NCI-H128 (cell line): ENCODE data around the gene CCNQ.

Experiments
- DNase-seq: peaks from one replicate; lab custom pipeline; 2025; ENCODE audit not compliant: unreplicated experiment; lab: John Stamatoyannopoulos, UW

The CCNQ gene

DNA sequence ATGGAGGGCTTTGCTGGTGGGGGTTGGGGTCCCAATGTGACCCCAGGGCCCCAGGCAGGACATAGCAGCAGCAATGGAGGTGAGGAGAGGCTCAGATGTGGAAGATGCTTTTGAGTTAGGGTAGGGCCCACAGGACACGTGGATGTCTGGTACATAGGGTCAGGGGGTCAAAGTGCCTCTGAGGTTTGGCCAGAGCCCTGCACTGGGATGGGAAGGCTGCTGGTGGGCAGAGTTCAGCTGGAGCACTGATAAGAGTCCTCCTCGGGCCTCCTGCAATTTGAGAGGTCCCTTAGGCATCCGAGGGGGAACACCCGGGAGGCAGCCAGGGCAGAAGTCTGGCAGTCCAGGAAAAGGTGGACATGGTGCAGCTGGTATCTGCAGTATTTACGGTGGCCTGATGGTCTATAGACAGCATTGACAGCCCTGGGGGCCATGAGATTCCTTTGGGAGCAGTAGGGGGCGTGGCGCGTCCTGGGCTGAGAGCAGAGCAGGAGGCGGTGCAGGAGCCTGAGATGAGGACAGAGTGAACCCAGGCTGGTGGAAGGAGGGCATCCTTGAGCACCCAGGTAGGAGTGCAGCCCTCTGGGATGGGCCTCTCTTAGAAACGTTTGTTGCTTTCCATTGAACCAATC, 22.6 kb downstream of the CCNQ start:
- DNase-seq = no peak

DNA sequence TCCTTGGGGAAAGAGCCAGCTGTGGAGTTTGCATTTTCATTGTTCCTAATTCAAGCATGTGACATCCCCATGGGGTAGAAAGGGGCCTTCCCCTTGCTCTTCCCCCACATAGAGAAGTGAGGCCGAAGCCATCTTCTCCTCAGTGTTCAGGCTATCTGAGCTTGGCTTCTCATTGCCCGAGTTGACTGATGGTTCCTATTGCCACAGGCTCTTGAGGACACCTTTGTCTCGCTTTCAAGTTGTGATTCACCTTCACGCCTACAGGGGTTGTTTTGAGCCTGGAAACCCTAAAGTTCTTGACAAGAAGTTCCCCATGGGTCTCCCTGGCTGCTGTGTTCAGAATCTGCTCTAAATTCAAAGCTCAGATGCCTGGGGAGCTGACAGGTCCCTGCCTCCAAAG, 25.0 kb downstream of the CCNQ start:
- no peak for DNase-seq

DNA sequence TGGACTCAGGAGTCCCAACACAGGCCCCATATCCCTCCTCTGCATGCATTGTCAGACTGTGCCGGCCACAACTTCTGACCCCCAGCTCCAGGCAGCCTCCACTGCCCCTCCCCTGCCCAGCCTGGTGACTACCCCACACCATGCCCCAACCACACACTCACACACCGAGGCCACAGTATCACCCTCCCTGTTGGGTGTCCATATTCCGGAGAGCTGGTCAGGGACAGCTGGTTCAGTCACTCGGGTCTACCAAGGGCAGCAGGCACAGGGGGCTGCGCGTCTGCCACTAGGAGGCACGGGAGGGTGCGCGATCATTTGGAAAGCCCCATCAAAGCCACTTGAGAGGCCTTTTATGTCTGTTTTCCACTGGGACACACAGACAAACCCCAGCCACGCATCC, 26.3 kb downstream of the CCNQ start:
- no peak for DNase-seq

DNA sequence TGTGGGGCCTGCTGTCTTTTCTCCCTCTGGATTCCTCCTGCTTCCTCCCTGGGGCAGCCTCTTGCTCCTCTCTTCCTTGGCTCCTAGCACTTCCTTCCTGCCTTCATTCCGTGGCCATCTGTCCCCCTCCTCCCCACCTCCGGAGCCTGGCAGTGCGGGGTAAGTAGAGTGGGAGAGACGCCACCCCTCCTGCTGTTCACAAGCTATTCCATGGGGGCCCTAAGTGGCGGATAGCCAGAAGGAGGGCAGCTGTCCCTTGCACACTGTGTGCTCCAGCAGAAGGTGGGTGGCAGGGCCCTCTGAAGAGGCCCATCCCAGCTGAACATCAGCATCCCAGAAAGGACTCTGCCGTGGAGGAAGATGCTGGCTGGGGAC, 27.4 kb downstream of the CCNQ start:
- DNase-seq = no peak

DNA sequence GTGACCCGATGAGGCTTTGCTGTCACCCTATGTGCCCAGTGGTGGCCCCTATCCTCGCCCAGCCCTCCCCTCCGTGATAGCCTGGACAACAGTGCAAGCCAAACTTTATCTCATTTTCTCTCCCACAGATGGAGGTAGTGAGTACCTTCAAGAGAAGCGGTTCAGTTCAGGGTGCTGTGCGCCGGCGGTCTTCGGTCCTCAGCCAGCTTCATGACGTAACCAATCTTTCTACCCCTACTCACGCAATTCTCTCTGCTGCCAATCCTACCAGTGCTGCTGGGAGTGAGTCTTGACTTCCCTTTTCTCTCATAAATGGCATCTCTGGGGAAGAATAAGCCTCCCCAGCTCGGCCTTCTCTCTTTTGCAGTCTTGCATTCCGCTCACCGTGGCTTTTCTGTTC, 29.5 kb downstream of the CCNQ start:
- no peak for DNase-seq

DNA sequence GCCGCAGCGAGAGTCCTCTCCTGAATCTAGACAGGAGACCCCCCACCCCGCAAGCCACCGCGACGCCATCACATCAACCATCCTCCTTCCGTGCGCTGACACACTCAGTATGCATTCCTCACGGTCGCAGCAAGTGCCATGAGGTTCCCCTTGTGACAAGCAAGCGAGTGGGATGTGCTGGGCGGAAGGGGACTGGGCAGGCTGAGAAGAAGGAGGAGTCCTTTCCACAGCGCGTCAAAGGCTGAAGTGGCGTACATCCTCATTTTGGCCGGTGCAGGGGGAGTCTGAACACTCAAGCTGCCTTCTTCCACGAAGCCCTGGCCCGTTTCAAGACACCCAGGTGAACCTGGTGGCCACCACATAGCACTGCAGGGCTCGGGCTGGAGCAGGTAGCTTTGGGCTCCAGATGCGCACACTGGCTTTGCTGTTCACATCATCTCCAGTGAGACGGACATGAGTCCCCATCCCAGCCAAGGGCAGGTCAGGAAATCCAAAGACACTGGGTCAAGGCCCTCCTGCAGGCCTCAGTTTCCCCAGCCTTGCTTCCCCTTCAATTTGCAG, 30.4 kb downstream of the CCNQ start:
- no peak for DNase-seq

DNA sequence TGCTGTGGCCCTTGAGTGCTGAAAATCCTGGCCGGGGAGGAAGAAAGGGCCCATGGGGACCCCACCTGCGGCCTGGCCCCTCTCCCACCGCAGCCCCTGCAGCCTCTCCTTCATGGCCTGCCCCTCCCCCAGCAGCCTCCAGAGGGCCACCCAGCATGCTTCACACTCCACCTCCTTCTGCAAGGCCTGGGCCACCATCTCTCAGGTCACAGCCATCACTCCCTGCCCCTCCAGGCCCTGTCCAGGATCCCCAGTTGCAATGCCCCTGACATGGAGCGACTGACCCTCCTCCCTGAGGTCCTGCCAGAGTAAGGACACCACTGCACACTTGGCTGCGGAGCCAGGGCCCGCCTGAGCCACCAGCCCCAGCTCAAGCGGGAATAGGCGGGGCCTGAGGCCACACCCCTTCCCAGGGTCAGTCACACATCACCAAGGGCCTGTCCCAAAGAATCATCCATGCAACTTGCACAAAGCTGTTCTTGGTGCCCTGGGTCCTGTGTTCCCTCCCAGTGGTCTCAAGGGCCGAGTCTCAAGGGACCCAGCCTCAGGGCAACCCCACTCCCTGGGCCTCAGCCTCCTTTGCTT, 32.9 kb downstream of the CCNQ start:
- DNase-seq = no peak

DNA sequence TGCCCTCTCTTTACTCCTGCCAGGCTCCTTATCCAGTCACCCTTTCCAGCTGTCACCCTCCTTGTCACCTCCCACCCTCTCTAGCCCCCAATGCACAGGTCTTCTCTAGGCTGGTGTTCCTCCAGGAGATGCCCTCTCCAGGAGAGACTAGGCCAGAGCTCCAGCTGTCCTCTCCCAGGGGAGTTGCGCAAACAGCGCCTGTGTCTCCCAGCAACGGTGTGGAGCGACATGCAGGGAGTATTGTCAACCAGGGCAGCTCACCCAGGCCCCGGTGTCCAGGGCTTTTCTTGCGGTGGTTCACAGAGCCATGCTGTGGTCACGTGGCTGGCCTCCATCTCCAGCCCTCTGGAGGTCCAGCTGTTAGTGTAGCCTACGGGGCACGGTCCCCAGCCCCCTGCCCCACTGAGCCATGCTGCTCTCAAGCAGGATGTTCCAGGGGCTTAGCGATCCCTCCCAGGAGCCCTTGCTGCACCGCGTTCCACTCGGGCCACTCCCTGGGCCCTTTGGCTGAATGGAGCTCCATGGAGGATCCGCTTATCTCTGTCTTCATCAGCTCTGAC, 34.8 kb downstream of the CCNQ start:
- DNase-seq = no peak

DNA sequence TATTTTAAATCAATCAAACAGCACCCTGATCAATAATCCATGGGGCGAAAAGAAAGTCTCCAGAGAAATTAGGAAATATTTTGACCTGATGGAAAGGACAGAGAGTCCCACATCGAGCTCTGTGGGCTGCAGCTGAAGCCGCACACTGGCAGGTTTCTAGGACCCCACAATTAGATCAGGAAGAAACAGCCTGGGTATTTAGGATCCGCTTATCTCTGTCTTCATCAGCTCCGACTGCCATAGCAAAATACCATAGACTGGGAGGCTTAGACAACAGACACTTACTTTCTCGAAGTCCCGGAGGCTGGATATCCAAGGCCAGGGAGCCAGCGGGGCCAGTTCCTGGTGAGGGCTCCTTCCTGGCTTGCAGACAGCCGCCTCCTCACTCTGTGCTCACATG, 36.4 kb downstream of the CCNQ start:
- DNase-seq = no peak

DNA sequence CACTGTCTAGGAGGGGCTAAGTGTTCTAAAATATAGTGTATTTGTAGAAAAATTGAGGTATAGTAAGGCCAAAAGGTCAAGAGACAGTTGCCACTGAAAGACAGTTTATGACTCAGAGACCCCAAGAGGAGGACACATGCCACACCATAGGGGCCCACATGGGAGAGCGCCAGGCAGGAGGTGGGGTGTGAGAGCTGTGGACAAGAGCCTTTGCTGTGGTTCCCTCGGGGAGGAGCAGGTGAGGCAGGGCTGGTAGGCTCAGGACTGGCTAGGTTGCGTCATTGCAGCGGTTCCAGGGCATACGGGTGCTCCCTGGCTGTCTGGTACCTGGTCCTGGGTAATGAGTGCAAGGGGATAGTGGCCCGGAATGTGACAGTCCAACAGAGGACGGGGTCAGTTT, 37.6 kb downstream of the CCNQ start:
- DNase-seq = no peak

DNA sequence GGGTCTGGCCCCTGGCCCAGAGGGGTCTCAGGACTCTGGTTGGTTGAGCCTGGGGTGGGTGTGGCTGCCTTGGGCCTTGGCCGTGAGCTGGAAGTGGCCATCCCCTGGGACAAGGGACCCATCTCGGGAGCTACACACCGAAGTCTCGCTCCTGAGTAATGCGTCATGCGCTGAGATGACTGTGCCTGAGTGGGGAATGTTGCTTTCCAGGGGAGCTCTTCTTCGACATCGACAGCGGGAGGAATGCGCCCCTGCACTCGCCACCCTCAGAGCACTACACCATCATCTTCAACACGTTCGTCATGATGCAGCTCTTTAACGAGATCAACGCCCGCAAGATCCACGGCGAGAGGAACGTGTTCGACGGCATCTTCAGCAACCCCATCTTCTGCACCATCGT, 38.5 kb downstream of the CCNQ start:
- no peak for DNase-seq

DNA sequence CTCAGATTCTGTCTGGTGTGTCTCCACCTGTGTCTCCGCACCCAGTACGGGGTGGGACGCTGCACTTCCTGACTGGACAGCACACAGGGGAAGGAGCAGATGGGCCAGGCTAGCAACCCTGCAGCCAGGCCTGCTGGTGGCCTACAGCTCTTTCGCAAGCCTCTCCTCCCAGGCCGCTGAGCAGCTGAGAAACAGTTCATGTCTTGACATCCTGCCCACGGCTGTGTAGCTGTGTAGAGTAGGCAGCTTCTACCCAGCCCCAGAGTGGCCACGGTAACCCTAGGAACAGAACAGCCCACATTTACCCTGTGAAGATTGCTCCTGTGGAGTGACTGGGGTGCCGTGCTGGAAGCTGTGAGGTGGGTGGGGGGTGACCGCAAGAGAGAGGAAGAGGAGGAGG, 38.9 kb downstream of the CCNQ start:
- no peak for DNase-seq

DNA sequence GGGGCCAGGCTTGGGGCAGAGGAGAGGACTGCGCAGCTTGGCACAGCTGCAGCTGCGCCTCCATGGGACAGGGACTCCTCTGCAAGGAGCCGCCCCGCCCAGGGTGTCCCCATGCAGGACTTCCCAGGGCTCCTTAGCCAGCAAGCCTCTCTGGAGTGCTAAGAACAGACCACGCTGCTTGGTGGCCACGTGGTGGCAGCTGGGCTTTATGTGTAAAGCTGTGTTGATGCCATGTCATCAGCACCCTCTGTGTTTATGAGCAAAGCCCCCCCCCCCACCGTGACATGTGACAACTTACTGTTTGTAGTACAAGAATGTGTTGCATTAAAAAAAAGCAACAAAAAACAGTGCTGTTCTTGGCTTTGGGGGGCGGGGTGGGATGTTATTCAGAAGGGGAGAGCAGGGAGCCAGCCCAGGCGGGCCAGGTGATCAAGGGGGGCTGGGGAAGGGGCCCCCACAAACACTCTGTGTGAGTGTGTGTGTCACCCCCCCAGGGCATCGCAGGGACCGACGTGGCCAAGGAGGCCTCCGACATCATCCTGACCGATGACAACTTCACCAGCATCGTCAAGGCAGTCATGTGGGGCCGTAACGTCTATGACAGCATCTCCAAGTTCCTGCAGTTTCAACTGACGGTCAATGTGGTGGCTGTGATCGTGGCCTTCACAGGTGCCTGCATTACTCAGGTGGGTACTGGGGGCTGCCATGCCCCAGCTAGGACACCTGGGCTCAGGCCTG, 41.2 kb downstream of the CCNQ start:
- no peak for DNase-seq

DNA sequence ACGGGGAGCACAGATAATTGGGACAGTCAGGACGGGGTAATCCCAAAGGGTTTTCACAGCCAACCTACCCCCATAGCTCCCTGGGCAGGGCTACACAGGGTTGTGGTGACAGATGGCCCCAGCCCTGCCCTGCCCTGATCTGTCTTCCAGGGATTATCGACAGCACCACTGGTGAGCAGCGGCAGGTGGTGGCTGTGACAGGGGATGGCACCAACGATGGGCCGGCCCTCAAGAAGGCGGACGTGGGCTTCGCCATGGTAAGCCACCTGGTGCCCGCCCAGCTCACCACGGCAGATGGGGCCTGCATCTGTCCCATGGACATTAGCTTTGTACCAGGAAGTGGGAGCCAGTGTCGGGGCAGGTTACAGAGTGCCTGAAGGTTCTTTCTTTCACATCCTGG, 42.2 kb downstream of the CCNQ start:
- DNase-seq = no peak

DNA sequence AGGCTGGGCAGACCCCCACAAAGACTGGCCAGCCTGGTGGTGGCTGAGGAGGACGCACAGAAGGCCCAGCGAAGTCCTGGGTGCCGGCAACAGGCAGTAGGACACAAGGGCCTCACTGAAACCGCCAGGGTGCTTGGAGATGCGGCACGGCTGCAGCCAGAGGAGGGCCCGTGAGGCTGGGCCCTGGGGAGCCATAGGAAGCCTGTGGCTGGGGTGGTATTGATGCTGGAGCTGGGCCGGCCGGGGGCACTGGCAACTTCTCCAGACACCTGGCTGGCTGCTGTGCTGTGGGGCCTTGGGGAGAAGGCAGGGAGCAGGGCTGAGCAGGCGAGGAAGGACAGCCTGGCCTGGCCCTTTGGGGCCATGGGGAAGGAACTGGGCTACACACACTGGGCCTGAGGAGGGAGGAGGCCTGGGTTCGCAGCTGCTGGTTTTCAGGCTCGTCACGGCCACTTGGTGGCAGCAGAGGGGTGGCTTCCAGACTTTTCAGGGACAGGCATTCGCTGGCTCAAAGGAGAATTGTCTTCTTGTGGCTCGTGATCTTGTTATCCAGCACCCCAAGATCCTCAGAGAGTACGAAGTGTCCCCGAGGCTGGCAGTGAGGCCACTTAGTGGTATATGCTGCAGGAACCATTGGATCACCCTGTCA, 44.3 kb downstream of the CCNQ start:
- no peak for DNase-seq

DNA sequence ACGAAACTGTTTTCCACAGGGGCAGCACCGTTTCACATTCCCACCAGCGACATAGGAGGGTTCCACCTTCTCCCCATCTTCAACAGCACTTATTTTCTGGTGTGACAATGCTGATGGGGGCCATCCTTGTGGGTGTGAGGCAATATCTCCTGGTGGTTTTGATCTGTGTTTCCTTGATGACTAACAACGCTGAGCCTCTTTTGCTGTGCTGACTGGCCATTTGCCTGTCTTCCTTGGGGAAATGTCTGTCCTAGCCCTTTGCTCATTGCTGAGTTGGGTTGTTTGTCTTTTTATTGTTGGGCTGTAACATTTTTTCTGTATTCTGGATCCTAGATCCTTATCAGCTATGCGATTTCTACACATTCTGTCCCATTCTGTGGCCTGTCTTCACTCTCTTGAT, 47.8 kb downstream of the CCNQ start:
- DNase-seq = no peak

DNA sequence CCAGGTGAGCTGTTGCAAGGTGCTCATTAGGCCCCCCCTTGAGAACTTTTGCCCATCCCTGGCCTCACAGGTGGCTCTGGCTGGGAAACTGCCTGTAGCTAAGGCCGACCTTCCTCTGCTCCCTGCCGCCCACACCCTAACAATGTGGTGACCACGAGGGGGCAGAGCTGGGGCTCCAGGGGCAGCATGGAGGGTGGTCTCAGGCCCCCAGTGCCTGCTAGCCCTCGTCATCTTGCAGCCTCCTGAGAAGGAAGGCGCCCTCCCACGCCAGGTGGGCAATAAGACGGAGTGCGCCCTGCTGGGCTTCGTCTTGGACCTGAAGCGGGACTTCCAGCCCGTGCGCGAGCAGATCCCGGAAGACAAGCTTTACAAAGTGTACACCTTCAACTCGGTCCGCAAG, 49.1 kb downstream of the CCNQ start:
- no peak for DNase-seq

DNA sequence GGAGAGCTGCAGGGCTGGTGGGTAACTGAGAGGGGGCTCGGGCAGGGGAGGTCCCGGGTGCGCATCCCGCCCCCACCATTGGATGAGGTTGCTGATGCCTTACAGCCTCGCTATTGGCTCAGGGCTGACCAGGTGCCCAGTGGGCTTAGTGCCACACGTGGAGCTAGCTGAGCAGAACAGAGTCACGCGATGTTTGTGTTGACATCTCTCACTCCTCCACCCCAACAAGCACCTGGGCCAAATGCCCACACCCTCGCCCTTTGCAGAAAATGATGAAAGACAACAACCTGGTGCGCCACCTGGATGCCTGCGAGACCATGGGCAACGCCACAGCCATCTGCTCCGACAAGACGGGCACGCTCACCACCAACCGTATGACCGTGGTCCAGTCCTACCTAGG, 49.7 kb downstream of the CCNQ start:
- no peak for DNase-seq

DNA sequence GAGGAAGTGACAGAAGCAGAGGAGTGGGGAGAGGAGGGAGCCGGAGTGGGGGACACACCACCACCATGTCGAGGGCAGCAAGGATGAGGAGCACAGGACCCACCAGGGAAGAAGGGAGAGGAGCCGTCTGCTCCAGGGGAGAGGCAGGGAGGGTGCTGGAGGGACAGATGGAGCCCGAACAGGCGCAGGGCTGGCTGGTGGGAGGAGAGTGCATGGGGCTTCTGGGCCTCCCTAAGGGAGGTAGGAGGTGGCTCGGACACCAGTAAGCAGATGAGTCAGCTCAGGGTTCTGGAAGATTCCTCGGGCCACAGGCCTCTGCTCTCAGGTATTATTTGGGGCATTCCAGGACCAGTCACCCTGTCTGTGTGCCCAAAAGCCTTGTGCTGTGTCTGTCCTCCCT, 51.7 kb downstream of the CCNQ start:
- DNase-seq = no peak

DNA sequence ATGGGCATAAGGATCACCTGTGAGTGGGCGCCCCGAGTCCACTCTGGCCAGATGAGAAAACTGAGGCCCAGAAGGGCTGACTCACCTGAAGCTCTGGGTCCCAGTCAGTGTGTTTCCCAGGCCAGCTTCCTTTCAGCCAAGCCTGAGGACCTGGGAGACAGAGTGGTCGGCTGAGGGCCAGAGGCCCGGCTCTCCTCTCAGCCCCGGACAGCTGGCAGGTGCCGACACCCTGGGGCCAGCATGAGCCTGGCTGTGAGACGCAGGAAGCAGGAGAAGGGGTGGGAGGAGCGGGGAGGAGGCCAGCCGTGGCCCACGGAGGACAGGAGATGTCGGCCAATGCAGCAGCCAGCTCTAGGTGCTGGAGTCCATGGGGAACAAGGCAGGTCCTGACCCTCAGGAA, 52.6 kb downstream of the CCNQ start:
- DNase-seq = no peak

DNA sequence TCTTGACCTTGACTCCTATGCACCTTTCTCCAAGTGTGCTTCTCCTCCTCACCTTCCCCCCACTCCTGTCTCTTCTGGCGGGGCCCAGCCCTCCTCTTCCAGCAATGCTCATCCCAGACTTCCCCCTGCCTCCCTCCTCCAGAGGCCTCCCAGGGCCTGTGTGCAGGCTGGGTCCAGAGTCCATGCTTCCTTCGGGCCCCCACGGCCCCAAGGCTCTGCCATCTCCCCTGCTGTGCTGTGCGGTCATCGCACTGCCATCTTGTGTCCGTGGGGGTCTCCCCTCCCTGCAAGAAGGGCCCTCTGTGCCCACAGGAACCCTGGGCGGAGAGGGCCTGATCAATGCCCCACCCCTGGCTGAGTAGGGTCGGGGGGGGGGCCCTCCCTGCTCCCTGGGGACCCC, 54.2 kb downstream of the CCNQ start:
- DNase-seq = no peak

DNA sequence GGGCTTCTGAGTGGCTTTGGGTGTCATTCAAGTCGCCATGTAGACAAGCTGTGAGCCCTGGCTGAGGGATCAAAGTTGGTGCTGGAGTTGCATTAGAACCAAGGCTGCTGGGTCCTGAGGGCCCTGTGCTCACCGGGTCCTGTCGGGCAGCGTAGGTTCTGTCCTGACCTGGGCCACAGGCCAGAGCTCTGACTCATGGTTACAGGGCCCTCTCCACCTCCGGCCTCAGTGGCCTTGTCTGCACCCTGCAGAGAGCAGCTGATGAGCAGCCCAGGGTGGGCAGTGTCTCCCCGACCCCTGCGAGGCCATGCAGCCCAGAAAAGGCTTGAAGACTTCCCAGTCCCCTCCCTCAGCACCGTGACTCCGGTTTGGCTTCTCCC, 59.0 kb downstream of the CCNQ start:
- DNase-seq = no peak
